Measurements from ENCODE around the gene MT3.
A peak's percentile ranks its signal among the peaks of the same experiment; 100 is the strongest.

The MT3 gene

DNA sequence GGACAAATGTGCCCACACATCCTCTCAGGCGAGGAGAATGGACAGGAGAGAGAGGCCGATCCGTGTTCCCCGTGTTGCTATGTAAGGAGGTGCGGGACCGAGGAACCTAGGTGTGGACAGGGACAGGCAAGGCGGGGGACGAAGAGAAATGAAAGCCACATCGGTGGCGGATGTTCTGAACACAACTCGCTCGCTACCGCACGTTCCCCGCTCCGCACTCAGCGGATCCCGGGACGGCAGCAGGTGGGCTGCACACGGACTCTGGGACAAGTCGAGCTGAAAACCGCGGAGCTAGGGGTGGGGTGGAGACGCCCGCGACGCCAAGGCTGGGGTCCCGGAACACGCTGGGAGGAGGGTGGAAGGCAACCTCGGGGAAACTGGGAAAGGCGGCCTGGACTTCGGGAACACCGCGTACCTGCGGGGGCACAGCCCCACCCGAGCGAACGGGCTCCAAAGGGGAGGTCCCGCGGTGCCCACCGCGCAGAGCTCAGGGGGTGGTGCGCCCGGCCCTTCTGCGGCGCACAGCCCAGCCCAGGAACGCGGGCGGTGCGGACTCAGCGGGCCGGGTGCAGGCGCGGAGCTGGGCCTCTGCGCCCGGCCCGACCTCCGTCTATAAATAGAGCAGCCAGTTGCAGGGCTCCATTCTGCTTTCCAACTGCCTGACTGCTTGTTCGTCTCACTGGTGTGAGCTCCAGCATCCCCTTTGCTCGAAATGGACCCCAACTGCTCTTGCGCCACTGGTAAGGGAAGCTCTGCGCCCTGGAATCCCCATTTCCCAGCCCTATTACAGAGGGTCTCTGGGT, 36.0 kb downstream of the MT3 start, which contains the start of gene MT1E:
Gene MT1E, plus strand, starts transcription at position 642 of the 803 bp plus-strand sequence. Its CDS starts 71 bp downstream, at position 713.
- TF ChIP-seq, protein P1, sequence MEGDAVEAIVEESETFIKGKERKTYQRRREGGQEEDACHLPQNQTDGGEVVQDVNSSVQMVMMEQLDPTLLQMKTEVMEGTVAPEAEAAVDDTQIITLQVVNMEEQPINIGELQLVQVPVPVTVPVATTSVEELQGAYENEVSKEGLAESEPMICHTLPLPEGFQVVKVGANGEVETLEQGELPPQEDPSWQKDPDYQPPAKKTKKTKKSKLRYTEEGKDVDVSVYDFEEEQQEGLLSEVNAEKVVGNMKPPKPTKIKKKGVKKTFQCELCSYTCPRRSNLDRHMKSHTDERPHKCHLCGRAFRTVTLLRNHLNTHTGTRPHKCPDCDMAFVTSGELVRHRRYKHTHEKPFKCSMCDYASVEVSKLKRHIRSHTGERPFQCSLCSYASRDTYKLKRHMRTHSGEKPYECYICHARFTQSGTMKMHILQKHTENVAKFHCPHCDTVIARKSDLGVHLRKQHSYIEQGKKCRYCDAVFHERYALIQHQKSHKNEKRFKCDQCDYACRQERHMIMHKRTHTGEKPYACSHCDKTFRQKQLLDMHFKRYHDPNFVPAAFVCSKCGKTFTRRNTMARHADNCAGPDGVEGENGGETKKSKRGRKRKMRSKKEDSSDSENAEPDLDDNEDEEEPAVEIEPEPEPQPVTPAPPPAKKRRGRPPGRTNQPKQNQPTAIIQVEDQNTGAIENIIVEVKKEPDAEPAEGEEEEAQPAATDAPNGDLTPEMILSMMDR (conservative IDR thresholded peaks at IDR 0.05; ENCODE audit: low read length): no peak
- peak; percentile 80 for DNase-seq (ENCODE audit: low read depth)
- peak within 1 kb of the TSS; percentile 74 for H3K4me3 ChIP-seq (ENCODE audit: low read length)

DNA sequence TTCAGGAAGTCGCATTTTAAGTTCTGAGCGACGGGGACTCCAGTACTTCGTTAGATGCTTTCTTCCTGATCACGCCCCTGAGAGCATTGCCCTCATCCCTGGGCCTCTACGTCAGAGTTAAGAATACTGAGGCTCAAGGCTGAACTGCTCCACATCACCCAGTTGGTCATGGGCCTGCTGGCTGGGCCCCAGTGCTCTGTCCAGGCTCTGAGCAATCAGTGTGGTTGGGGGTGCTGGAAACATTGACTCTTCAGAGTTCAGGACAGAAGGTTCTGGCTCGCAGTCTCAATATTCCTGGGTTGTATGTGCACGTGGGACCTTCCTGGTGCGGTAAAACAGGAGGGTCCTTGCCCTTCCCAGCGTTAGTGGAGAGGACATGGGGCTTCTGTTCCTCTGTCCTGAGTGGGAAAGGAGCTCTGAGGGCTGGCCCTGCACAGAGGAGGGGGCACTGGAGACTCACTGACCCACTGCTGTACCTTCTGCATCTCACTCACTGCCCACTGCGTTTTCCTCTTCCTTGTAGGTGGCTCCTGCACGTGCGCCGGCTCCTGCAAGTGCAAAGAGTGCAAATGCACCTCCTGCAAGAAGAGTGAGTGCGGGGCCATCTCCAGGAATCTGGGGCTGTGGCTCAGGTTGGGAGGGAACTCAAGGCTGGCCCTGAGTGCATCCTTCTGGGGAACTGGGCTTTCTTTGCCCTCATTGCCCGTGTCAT, 36.8 kb downstream of the MT3 start:
- TF ChIP-seq, protein P1 (conservative IDR thresholded peaks at IDR 0.05; ENCODE audit: low read length): no peak
- peak; percentile 74 for DNase-seq (ENCODE audit: low read depth)
- H3K4me3 ChIP-seq (ENCODE audit: low read length): peak overlapping the region; percentile 74

DNA sequence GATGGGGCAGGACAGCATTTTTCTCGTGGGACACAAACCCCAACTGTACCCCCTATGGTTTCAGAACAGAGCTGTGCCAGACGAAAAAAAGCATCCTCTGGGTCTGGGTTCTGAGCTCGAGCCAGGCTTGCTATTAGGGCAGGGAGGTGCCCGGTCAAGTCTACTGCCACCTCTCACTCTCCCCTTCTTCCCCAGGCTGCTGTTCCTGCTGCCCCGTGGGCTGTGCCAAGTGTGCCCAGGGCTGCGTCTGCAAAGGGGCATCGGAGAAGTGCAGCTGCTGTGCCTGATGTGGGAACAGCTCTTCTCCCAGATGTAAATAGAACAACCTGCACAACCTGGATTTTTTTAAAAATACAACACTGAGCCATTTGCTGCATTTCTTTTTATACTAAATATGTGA, 37.4 kb downstream of the MT3 start:
- TF ChIP-seq, protein P1 (conservative IDR thresholded peaks at IDR 0.05; ENCODE audit: low read length): no peak
- H3K4me3 ChIP-seq (ENCODE audit: low read length): peak overlapping the region; percentile 74
- DNase-seq (ENCODE audit: low read depth): no peak

DNA sequence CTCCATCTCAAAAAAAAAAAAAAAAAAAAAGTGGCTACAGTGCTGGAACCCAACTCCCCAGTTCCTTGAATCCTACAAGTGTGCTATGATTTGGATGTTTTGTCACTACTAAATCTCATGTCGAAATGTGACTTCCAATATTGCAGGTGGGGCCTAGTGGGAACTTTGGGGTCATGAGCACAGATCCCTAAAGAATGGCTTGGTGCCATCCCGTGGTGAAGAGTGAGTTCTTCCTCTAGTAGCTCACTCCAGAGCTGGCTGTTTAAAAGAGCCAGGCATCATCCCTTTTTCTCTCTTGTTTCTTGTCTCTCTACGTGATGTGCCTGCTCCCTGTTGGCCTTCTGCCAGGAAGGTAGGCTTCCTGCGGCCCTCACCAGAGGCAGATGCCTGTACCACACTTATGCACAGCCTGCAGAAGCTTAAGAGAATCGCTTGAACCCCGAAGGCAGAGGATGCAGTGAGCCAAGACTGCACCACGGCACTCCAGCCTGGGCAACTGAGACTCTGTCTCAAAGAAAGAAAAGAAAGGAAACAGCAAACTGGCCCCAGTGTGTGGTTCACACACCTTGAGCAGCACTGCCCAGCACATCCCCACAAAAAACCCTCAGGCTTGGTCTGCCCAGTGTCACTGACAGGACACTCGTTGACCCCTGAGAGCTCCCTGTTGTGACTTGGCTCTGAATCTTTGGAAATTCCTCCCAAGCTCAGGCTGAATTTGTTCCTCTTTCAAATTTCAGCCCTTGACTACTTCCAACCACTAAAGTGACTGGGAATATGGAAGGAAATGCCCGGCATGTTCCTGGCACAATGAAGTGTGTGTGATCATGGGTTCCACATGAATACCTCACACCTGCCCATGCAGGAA, 39.4 kb downstream of the MT3 start:
- DNase-seq (ENCODE audit: low read depth): peak; percentile 14
- H3K4me3 ChIP-seq (ENCODE audit: low read length): no peak overlapping the region
- TF ChIP-seq, protein P1 (conservative IDR thresholded peaks at IDR 0.05; ENCODE audit: low read length): no peak

DNA sequence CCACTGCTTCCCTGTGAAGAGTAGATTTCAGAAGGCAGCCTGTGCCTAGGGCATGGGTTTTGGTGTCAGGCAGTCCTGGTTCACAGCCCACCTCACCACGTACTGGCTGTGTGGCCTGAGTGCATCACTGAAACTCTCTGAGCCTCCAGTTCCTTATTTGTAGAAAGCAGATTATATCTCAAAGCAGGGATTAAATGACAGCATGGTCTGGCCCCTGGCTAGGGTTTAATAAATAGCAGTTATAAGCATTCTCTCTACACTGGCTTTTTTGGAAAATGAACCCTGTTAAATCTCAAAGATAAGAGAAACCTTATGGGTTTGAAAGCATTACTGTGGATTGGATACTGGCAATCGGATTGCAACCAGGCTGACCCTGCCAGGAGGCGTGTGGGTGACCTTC, 40.2 kb downstream of the MT3 start:
- H3K4me3 ChIP-seq (ENCODE audit: low read length): no peak overlapping the region
- no peak for DNase-seq (ENCODE audit: low read depth)
- TF ChIP-seq, protein P1 (conservative IDR thresholded peaks at IDR 0.05; ENCODE audit: low read length): no peak

DNA sequence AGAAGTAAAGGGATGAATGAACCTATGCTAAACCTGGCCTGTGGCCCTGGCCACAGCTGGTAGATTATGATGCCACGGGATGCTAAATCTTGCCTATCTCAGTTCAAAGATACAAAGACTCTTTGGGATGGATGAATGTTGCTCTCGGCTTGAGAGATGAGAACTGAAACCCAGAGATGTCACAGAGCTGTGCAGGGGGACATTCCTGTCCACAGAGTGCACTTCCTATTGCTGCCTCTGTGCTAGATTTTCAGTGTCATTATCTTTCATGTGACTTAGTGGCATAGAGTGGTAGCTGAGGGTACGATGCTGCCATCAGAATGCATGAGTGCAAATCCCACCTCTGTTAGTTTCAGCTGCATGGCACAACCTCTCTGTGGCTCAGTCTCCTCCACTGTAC, 40.8 kb downstream of the MT3 start:
- no peak for DNase-seq (ENCODE audit: low read depth)
- H3K4me3 ChIP-seq (ENCODE audit: low read length): no peak overlapping the region
- TF ChIP-seq, protein P1 (conservative IDR thresholded peaks at IDR 0.05; ENCODE audit: low read length): no peak
